Activated CD8-positive, alpha-beta memory T cell treated with anti-CD3 and anti-CD28 coated beads, Interleukin-2, amount 50 U/mL, for 24 hours (primary cell): Measurements from ENCODE around the gene EIF3K.

Experiments used
- DNase-seq: peaks from one replicate; pipeline ENCODE4 v3.0.0-alpha.2; 2020; ENCODE audit errors: extremely low read depth

Gene EIF3K

DNA sequence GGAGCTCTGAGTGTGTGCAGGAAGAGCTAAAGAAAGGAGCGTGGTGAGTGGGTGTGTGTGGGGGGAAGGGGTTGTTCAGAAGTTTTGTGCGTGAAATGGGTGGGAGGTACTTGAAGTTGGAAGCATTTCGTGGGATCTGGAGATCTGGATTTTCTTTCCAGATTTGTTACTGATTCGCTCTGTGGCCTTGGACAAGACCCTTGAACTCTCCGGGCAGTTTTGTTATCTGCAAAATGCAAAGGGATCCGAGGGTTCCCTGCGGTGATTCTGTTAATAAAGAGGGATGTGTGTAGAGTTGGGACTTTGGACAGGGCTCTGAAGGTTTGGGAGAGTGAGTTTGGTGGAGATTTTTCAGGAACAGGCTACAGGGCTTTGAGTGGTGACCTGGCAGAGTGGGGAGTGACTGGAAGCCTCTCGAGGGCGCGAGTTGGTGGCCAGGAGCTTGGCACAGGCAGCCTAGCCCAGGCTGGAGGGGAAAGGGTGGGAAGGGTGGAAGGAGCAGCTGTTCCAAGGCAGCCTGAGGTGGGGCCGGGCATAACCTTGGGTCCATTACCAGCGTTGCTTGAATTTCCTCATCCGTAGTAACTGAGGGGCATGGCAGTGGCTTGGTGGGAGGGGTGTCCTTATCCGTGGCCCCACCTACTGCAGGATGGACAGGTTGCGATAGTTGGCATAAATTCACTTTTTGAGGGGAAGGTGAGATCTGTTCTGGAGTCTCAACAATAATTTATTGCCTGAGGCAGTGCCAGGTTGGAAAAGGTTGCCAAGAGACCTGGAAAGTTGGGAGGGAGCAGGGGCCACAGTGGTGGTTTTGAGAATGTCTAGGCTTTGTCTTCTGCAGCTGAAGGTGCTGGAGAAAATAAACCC is 30.6 kb downstream of the EIF3K start:
- DNase-seq: no peak

DNA sequence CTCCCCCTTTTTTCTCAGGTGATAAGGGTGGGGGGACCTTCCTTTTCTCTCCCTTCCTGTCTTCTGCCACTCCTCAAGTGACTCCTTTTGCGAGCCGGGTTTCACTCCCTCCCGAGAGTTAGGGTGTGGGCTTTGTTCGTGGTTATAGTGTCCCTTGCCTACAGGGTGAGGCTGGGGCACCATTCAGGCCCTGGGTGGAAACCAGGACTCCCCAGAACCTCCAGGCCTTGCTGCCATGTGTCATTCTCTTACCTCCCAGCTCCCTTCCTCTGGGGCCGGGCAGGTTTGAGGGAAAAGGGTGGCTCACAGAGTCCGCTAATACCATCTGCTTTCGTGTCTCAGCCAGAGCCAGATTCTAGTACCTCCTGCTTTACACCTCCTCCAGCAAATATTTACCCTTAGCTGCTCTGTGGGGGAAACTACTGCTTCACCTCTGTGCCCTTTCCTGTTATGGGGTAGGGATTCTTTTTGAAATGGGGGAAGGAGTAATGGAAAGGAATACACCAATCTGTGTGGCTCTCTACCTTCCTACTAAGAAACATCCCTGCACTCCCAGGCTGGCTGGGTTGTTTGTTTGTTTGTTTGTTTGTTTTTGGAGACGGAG is 31.3 kb downstream of the EIF3K start:
- no peak for DNase-seq

DNA sequence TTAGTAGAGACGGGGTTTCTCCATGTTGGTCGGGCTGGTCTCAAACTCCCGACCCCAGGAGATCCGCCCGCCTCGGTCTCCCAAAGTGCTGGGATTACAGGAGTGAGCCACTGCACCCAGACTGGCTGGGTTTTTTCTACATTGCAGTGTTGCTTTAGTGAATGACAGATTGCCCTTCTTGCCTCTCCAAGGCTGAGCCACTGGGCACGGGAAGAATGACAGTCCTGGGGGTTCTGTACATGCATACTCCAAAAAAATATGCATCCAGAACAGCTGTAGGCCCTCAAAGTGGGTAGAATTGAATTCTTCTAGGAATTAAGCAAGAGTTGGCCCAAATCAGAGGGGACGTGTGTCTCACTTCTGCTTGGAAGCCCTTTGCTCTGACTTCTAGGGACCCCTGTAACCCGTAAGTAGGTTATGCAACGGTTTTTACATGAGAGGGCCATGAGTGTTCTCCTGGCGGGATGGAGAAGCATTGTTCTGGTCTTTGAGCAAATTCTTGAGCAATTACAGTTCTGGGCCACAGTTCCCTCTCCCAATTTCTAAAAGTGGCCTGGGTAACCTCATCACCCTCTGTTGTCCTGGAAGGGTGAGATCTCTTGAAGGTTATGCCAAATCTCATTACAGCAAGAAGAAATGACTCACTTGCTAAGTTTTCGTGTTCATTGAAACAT is 32.1 kb downstream of the EIF3K start:
- DNase-seq: no peak

DNA sequence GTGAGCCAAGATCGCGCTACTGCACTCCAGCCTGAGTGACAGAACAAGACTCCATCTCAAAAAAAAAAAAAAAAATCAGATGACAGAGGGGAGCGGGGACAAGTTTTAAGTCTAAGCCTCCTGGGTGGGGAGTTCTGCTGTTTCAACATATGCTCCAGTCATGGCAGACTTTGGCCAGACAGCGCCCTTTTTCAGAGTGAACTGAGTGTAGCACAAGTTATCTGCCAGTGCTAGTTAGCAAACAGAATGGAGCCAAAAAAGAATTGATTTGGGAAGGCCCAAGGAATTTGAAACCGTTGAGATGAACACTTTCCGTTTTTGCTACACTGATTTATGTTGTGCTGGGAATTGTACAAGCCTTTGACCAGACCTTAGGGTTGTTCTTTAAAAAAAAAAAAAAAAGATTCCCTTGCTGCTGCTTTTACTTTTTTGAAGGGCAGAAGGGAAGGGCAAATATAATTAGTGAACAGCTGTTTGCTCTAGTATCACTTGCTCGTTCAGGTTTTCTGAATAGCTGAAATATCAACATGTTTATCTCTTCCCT is 34.1 kb downstream of the EIF3K start:
- no peak for DNase-seq

DNA sequence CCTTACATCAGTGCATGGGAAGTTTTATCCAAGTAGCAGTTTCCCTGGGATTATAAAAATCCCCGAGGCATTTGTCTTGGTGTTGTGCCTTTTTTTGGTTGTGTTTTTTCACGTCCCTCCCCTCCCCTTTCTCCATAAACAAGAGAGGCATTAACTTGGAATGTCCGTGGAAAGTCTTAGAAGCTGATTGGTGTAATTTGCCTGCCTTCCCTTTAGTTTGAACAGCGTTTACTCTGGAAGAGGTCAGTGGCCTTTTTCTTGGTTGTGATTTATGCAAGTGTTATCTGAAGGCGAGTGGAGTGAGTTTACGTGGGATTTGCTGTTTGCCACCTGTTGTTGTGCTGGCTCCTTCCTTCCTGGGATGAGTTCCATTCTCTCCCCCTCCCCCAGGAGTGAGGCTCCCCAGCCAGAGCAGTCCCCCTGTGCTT is 35.7 kb downstream of the EIF3K start:
- no peak for DNase-seq

DNA sequence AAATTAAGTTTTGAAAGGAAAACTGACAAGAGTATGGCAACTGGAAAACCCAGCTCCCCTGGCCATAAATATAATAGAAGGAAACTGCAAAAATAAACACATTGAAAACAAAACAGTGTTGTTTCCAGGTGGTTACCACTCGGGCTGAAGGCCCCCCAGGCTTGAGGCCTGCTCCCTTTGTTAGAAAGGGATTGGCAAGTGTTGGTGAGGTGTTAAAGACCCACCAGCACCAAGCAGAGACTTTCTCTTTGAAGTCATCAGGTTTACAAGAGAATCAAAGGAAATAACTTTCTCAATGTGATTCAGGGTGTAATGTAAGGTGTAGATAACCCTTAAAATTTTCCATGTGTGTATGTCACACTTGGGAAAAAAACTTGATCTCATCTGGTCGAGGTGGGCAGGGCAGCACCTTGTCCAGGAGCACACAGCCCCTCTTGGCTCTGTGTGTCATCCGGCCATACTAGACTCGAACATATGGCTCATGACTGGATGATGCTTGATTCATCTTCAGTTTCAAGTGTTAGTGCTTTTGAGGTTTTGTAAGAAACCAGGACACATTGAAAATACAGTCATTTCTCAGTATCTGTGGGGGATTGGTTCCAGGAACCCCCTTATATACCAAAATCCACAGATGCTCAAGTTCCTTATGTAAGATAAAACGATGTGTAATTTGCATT is 36.3 kb downstream of the EIF3K start:
- DNase-seq: no peak

DNA sequence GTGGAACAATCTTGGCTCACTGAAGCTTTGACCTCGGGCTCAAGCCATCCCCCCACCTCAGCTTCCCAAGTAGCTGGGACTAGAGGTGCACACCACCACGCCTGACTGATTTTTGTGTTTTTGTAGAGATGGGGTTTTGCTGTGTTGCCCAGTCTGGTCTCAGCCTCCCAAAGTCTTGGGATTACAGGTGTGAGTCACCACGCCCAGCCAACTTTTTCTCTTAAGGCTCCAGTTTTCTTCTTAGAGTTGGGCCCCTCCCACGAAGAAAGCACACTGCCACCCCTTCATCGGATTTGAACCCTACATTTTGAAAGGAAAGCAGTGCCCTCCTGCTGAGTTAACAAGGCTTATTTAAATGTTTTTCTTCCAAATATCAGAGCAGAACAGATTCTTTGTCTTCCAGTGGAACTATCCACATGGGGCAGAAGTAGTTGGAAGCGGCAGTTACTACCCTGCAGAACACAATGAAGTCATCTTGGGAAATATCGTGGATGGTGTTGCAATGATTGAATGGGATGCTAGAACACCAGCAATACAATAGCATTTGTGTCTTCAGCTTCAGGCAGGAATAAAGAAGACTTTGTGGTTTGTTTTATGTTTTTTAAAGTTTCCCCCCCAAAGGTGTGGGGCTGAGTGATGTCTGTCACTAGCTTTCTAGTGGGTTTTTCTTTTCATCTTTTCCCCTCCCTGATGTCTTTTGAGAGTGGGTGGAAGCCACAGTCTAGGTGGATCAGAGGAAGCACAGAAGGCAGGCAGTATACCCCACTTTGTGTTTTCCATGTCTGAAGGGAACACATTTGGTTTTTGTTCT is 37.4 kb downstream of the EIF3K start:
- DNase-seq: no peak

DNA sequence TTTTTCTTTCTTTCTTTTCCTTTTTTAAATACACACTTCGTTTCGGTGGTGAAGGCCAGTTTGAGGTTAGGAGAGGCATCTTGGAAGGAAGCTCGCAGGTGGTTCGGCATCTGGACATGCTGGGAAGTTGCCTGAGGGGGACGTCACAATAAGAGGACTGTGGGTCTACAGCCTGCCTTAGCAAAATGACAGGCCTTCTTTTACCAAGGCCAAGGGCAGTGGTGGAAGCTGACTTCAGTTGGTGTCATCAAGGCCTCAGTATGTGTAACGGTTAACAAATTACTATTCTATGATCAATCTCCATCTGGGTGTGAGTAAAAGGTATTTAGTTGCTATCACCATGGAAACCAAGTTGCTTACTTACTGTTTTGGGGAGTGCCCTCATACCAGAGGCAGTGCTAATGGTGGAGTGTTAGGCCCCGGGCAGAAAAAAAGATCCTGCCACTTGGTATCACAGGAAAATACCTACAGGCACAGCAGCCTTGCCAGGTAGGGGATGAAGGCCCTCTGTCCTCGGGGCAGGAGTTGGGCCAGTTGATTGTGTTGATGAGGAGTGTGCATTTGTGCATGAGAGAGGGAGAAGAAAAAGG is 38.7 kb downstream of the EIF3K start:
- DNase-seq: no peak

DNA sequence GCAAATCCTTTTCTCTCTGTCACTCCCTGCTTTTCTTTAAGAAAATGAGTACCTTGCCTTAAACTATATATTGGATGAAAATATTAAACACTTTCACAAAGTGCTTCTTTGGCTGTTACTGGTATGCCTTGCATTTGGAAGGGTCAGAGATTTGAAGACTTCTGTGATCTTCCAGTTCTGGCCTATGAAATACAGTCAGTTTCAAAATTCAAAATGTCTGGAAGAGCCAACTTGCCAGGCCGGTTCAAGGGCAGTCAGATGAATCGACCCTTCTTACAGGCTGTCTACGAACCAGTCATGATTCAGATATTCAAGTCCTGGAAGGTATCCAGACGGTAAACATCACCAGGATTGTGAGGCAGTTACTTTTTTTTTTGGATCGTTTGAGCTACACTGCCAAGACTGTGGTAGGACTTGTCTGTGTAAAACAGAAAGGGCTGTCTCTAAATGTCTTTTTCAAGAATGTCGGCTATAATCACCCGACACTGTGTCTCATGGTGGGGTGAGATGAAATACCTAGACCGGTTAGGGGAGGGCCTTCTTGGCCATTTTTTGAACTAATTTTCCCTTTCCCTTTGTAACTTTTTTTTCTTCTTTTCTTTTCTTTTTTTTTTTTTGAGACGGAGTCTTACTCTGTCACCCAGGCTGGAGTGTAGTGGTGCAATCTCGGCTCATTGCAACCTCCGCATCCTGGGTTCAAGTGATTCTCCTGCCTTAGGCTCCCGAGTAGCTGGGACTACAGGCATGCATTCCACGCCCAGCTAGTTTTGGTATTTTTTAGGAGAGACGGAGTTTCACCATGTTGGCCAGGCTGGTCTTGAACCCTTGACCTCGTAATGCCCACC is 39.7 kb downstream of the EIF3K start:
- no peak for DNase-seq

DNA sequence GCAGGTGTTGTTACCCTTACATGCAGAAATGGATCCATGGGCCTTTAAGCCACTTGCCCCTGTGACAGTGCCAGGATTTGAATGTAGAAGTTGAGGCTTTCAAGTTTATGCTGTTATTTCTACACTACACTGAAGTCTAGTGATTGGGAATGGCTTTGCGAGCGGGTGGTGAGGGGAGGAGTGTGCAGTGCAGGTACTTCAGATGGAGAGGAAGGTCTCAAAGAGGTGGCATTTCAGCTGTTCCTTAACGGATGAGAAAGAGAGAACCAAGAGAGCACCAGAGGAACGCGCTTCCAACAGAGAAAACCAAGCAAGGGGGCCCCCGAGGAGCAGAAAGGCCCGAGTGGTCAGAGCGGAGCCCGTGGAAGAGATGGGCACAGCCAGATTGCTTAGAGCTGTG is 41.7 kb downstream of the EIF3K start:
- DNase-seq: no peak

DNA sequence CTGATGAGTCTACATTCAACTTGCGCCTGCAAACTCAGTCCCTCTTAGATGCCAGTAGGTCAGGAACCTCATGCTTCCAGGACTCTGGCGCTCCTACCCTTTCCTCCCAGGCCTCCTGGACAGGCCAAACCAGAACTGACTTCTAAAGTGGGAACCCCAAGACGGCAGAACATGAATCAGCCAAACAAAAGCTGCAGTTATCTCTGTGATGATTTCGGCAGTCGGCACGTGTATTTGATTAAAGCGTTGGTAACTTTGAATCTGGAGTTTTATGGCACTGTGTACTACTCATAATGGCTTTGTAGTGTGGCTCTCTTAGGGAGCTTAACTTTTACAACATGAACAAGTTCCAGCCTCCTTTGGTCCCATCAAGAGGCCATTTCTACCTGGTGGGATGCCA is 42.1 kb downstream of the EIF3K start:
- no peak for DNase-seq

DNA sequence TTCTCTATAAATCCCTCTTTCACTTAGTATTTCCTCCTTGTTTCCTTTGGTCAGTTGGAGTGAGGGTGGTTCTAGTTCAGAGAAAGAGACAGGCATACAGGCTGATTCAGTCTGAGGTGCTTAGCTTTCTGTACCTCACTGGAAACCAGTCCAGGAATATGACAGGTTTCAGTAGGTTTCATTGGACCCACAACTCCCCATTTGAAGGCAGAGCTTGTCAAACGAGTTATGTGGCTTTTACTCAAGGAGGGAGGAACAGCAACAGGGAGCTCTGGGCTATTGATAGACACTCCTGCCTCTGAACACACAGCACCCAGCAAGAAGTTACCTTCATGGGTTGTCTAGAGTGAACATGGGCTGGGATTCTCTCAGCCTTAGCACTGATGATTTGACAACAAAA is 43.0 kb downstream of the EIF3K start:
- DNase-seq: no peak

DNA sequence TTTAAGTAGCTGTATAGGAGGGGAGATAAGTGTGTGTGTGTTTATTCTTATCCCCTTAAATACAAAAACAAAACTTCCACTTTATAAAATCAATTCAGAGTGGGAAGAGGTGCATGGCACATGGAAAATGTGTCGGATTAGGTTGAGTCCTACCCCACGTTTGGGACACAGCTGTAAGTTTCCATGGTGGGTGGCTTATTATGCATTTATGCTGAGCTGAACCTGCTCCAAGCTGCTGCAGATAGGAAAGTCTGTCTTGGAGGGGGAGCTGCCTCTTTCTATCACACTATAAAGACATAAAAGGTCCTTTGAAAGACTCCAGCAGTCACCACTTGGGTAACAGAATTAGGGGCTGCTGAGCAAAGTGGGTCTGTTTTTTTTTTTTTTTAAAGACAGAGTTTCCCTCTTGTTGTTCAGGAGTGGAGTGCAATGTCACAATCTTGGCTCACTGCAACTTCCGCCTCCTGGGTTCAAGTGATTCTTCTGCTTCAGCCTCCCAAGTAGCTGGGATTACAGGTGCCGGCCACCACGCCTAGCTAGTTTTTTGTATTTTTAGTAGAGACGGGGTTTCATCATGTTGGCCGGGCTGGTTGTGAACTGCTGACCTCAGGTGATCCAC is 43.7 kb downstream of the EIF3K start:
- DNase-seq: no peak

DNA sequence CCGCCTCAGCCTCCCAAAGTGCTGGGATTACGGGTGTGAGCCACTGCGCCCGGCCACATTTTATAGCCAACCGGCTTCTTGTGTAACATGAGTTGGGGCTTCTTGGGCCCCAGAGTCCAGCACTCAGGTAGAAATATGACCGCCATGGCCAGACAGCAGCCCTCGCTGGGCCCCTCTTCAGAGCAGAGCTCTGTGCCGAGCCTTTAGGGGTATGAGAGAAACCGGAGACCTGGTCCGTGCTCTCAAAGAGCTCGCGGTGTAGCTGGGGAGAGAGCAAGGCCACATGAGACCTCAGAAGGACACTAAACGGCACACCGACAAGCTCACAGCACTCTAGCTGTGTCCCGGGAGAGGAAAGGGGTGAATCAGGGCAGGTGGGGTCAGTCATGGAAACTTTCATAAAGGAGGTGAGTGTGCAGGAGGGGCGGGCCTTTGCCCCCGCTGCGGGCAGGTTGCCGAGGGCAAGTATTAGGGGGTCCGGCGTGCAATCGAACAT is 44.2 kb downstream of the EIF3K start:
- no peak for DNase-seq

DNA sequence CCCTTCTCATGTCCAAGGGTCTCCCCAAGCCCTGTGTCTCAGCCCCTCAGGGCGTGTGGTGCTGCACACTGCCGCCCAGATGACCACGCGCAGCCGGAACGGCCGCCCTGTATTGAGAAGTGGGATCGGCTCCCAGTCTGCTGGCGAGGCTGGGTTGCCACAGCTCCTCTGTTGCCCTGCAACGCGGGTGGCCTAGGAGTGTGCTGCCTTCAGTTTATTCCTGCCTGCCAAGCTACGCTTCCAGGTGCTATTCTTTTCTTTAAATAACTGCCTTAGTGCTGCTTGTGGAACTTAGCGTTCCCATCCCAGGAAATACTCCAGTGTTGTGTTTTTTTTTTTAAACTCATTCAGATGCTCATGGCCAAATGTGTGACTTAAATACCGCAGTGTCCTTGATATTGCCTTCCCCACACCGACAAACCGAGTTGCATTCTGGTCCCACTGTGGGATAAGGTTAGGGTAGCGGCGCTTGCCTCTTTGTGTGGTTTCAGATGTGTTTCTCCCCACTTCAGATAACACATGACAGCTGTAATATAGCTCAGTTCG is 45.0 kb downstream of the EIF3K start:
- no peak for DNase-seq

DNA sequence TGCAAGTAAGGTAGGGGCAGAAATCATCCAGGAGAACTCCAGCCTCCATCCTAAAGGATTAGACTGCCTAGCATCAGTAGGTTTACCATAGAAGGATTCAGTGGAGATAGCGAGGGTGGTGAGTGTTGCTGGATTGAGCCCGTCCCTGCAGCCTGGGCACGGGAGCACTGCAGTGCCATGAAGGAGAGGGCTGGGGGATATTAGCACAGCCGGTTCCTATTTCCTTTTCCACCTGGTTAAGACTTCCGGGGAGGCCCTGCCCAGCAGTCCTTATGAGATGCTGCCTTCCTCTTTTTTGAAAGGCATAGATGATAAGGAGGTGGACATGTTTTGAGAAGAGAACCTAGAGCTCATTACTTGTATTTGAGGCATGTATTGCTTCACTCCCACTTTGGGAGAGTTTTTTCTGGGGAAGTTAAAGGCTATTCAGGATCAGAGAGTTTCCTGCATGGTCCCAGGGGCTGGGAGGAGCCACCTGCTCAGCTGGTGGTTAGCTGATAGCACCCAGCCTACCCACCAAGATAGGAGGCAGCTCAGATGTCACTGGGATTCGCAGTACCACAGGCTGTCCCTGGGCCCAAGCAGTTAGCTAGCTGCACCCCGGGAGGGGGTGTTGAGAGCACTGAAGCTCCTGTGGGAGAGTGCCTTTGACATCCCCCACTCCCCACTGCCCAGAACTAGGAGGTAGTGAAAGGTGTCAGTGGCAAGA is 45.7 kb downstream of the EIF3K start:
- DNase-seq: no peak

DNA sequence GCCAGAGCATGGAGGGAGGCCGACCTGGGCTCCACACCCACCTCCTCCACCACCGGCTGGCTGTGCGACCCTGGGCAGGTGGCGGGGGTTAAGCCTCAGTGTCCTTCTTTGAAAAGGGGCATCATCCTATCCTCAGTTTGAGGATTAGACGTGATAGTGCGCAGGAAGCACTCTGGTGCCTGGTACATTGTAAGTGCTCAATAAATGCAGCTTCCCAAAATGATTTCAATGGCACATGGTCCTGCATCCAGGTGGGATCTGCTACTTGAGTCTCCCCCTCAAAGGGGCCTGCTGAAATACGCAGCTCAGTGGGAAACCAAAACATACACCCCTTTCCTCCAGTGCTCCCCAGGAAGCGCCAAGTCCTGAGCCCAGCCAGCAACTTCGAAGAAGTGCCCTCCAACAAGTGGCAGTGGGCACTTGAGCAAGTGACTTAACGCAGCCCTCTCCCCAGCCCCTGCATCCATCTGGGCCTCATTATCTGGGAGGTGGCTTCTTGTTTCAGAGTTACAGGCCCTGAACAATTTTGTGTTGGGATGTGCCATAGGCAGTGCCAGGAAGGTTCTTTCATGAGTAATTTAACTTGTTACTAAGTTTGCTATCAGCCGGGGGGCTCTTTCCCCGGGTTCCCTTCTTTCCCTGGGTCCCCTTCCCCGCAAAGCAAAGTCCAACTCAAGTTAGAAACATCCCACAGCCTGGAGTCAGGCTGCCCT is 46.4 kb downstream of the EIF3K start:
- DNase-seq: no peak
